ENCODE measurements around the gene DDX1.

GRCh38 chr2:15561574-15562344 is 29.9 kb upstream of the DDX1 start:
- no peak for TF ChIP-seq CTCF (IDR thresholded peaks at IDR 0.05)
- TF ChIP-seq POLR2A (IDR thresholded peaks at IDR 0.05; ENCODE audit: low read depth), result no peak

Data from esophagus muscularis mucosa (tissue), 3 donors.